ENCODE results near the gene STAB1.
"Not testable (repeated sequence)": the region's sequence is repeated elsewhere in the genome, so short reads cannot be mapped to it uniquely, and the experiment has no call there.

The STAB1 gene

DNA sequence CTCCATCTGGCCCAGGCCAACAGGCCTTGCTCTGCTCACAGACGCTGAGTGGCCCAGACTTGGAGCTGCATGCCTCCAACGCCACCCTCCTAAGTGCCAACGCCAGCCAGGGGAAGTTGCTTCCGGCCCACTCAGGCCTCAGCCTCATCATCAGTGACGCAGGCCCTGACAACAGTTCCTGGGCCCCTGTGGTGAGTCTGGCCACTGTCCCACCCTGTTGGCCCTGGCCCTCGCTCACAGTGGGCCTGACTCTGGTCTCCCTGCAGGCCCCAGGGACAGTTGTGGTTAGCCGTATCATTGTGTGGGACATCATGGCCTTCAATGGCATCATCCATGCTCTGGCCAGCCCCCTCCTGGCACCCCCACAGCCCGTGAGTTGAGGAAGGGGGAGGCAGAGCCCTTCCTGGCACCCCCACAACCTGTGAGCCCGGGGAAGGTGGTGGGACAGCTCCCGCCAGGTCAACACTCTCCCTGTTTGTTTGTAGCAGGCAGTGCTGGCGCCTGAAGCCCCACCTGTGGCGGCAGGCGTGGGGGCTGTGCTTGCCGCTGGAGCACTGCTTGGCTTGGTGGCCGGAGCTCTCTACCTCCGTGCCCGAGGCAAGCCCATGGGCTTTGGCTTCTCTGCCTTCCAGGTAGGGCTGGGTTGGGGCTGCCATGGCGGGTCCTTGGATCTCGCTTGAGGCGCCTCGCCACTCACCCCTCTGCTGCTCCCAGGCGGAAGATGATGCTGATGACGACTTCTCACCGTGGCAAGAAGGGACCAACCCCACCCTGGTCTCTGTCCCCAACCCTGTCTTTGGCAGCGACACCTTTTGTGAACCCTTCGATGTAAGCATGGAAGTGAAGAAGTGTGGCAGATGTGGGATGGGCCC, 28.5 kb downstream of the STAB1 start:
- Histone ChIP-seq H3K36me3 (ENCODE audit: control insufficient read depth, insufficient read depth, low read length) (no peaks in the 10 kb centered on the region), H3K4me1 (no peaks in the 10 kb centered on the region), H3K9me3 (ENCODE audit: control insufficient read depth, low read length) (no peaks in the 10 kb centered on the region), H3K79me2 (no peaks in the 10 kb centered on the region), H3K4me3 (ENCODE audit: low read depth, low read length) (no peak overlapping the region), H3K27ac (no peak overlapping the region), H3K9ac (no peak overlapping the region), H3K4me2 (ENCODE audit: low read length) (no peak overlapping the region), H2AFZ (no peak overlapping the region), H3K27me3 (ENCODE audit: control insufficient read depth, insufficient read depth, low read length) (no peaks in the 10 kb centered on the region)
- TF ChIP-seq, protein P1, sequence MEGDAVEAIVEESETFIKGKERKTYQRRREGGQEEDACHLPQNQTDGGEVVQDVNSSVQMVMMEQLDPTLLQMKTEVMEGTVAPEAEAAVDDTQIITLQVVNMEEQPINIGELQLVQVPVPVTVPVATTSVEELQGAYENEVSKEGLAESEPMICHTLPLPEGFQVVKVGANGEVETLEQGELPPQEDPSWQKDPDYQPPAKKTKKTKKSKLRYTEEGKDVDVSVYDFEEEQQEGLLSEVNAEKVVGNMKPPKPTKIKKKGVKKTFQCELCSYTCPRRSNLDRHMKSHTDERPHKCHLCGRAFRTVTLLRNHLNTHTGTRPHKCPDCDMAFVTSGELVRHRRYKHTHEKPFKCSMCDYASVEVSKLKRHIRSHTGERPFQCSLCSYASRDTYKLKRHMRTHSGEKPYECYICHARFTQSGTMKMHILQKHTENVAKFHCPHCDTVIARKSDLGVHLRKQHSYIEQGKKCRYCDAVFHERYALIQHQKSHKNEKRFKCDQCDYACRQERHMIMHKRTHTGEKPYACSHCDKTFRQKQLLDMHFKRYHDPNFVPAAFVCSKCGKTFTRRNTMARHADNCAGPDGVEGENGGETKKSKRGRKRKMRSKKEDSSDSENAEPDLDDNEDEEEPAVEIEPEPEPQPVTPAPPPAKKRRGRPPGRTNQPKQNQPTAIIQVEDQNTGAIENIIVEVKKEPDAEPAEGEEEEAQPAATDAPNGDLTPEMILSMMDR (IDR thresholded peaks at IDR 0.05): no peak

DNA sequence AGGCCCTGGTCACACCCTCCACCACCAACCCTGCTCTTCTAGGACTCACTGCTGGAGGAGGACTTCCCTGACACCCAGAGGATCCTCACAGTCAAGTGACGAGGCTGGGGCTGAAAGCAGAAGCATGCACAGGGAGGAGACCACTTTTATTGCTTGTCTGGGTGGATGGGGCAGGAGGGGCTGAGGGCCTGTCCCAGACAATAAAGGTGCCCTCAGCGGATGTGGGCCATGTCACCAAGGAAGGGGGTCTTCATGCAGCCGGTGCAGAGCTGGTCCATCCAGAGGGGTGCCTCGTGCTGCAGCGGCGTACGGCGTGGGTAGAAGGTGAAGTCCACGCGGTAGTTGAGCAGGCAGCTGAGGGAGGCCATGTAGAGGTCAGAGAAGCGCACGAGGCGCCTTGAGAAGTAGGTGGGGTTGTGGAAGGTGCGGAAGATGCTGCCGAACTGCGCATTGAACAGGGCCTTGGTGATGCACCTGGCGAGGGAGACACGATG, 29.2 kb downstream of the STAB1 start:
- Histone ChIP-seq H3K79me2 (no peaks in the 10 kb centered on the region), H3K36me3 (ENCODE audit: control insufficient read depth, insufficient read depth, low read length) (no peaks in the 10 kb centered on the region), H3K4me2 (ENCODE audit: low read length) (no peak overlapping the region), H3K27ac (no peak overlapping the region), H3K4me3 (ENCODE audit: low read depth, low read length) (no peak overlapping the region), H3K4me1 (no peaks in the 10 kb centered on the region), H2AFZ (no peak overlapping the region), H3K9me3 (ENCODE audit: control insufficient read depth, low read length) (no peaks in the 10 kb centered on the region), H3K27me3 (ENCODE audit: control insufficient read depth, insufficient read depth, low read length) (no peaks in the 10 kb centered on the region), H3K9ac (no peak overlapping the region)
- TF ChIP-seq, protein P1 (IDR thresholded peaks at IDR 0.05): no peak

DNA sequence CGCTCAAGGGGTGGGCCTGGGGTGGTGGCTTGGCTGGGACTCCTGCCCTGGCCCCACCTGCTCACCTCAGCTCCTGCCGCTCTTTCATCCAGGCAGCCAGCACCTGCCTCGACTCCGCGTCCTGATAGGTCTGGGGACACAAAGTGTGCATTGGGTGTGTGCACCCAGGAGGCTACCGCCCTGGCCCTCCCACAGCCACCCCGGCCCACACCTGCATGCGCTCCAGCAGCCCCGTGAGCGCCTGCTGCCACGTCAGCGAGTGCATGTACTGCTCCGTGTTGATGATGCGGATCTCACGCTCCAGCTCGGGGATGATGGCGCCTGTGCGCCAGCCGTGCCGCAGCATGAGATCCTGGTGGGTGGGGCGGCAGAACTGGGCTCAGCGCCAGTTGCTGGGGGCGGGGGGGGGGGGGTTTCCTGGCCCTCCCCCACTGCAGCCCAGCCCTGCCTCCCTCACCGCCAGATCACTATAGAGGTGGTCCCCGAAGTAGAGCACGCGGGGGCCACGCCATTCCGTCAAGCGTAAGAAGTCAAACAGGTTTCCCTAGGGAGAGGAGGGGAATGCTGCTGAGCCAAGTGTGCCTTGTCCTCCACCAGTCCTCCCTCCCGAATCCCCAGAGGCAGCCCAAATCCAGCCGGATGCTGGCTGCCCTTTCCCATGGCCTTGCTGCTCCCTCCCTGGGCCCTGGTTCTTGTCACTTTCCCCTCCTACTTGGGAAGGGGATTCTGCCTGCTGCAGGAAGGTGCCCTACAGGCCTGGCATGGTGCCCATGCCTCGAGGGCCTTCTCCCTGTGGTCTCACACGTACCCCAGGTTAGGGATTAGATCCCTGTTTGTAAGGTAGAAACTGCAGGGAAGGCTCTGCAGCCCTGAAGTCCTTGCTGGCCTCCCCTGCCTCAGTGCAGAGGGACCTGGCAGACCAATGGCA, 29.9 kb downstream of the STAB1 start:
- Histone ChIP-seq H3K9me3 (ENCODE audit: control insufficient read depth, low read length) (no peaks in the 10 kb centered on the region), H3K4me3 (ENCODE audit: low read depth, low read length) (no peak overlapping the region), H2AFZ (no peak overlapping the region), H3K4me1 (no peaks in the 10 kb centered on the region), H3K36me3 (ENCODE audit: control insufficient read depth, insufficient read depth, low read length) (no peaks in the 10 kb centered on the region), H3K27me3 (ENCODE audit: control insufficient read depth, insufficient read depth, low read length) (no peaks in the 10 kb centered on the region), H3K4me2 (ENCODE audit: low read length) (no peak overlapping the region), H3K9ac (no peak overlapping the region), H3K27ac (no peak overlapping the region), H3K79me2 (no peaks in the 10 kb centered on the region)
- TF ChIP-seq, protein P1 (IDR thresholded peaks at IDR 0.05): no peak

DNA sequence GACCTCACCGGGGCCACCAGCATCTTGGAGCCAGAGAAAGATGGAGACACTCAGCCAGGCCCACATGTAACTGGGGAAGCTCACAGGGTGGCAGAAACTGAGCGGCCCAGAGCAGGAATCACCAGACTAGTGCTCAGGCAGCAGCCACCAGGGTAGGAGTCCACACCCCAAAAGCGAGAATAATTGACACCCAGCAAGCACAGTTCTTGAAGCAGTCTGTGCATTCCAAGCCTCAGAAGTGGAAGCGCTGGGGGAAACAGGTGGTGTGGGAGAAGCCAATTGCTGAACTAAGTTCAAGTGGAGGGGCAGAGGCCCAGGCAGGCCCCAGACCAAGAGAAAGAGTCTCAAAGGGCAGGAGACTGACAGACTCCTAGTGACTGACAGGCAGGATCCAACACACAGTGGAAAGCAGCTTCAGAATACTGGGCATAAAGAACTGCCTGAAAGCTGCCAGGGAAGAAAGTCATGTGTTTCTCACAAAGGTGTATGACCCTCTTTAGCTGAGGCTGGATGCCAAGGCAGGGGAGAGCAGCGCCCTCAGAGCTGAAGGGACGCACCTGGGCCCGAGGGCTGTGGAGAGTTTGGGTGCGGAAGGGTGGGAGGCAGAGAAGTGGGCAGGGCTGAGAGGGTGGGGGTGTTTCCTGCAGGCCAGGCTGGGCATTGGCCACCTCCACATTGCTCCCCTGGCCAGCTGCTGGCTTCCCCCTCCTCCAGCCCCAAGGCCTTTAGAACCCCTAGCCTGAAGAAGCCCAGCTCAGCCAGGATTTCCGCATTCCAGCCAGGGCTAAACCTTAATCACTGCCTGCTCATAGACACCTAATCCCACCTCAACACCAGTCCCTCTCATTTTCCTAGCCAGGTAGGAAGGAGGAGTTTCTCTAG, 30.8 kb downstream of the STAB1 start:
- Histone ChIP-seq H3K9ac (no peak overlapping the region), H3K4me2 (ENCODE audit: low read length) (no peak overlapping the region), H3K9me3 (ENCODE audit: control insufficient read depth, low read length) (no peaks in the 10 kb centered on the region), H3K4me1 (peaks cover 4% of the 10 kb centered on the region), H2AFZ (no peak overlapping the region), H3K79me2 (no peaks in the 10 kb centered on the region), H3K36me3 (ENCODE audit: control insufficient read depth, insufficient read depth, low read length) (no peaks in the 10 kb centered on the region), H3K27me3 (ENCODE audit: control insufficient read depth, insufficient read depth, low read length) (no peaks in the 10 kb centered on the region), H3K4me3 (ENCODE audit: low read depth, low read length) (no peak overlapping the region), H3K27ac (no peak overlapping the region)
- TF ChIP-seq, protein P1 (IDR thresholded peaks at IDR 0.05): no peak

DNA sequence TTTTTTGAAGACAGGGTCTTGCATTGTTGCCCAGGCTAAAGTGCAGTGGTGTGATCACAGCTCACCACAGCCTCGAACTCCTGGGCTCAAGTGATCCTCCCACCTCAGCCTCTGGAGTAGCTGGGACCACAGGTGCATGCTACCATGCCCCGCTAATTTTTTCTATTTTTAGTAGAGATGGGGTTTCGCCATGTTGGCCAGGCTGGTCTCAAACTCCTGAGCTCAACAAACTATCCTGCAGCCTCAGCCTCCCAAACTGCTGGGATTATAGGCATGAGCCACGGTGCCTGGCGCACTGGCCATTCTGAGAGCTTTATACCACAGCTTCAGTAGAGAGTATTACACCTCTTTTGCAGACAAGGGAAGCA, 31.5 kb downstream of the STAB1 start:
- H3K4me3 ChIP-seq (ENCODE audit: low read depth, low read length); H3K79me2 ChIP-seq; H3K4me2 ChIP-seq (ENCODE audit: low read length); H3K9me3 ChIP-seq (ENCODE audit: control insufficient read depth, low read length); H3K4me1 ChIP-seq; H3K36me3 ChIP-seq (ENCODE audit: control insufficient read depth, insufficient read depth, low read length); H3K27ac ChIP-seq; H3K9ac ChIP-seq; H2AFZ ChIP-seq; H3K27me3 ChIP-seq (ENCODE audit: control insufficient read depth, insufficient read depth, low read length): not testable (repeated sequence)

Data from parathyroid adenoma (tissue), 2 donors.